Measurements from ENCODE around the gene IGFALS.

The IGFALS gene

DNA sequence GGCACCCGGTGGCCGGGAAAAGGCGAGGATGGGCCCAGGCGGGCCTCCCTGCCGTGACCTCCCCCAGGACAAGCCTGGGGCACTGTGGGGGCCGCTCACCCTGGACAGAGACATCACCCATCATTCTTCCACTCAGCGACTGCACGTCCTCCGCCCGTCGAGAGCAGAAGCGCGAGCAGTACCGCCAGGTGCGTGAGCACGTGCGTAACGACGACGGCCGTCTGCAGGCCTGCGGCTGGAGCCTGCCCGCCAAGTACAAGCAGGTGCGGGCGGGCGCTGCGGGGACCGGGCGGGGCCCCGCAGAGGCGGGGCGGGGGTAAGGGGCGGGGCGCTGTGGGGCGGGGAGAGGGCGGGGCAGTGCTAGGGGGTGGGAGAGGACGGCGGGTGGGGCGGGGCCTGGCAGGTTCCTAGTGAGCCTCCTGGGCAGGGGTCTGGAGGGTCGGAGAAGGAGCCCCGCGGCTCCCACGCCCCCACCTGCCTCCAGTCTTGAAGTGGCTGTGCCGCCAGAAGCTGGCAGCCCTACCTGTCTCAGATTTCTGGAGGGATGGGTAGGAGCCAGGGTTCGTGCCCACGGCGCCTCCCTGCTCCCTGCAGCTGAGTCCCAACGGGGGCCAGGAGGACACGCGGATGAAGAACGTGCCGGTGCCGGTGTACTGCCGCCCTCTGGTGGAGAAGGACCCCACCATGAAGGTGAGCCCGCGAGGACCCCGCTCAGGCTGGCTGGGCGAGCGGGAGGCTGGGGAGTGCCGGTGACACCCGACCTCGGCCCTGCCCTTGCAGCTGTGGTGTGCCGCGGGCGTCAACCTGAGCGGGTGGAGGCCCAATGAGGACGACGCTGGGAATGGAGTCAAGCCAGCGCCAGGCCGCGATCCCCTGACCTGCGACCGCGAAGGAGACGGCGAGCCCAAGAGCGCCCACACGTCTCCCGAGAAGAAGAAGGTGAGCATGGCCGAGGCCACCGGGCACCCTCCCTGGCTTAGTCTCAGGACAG lies 29.7 kb downstream of the IGFALS start:
- TF ChIP-seq, protein P1, sequence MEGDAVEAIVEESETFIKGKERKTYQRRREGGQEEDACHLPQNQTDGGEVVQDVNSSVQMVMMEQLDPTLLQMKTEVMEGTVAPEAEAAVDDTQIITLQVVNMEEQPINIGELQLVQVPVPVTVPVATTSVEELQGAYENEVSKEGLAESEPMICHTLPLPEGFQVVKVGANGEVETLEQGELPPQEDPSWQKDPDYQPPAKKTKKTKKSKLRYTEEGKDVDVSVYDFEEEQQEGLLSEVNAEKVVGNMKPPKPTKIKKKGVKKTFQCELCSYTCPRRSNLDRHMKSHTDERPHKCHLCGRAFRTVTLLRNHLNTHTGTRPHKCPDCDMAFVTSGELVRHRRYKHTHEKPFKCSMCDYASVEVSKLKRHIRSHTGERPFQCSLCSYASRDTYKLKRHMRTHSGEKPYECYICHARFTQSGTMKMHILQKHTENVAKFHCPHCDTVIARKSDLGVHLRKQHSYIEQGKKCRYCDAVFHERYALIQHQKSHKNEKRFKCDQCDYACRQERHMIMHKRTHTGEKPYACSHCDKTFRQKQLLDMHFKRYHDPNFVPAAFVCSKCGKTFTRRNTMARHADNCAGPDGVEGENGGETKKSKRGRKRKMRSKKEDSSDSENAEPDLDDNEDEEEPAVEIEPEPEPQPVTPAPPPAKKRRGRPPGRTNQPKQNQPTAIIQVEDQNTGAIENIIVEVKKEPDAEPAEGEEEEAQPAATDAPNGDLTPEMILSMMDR (IDR thresholded peaks at IDR 0.05; ENCODE audit: unreplicated experiment in 3 of 3) = peak; percentile 42 to 61 (median 47)
- no peaks in the 10 kb centered on the region for H3K27me3 Mint-ChIP-seq (ENCODE audit: low read depth)
- no peak overlapping the region for H3K4me3 Mint-ChIP-seq
- H3K36me3 Mint-ChIP-seq (ENCODE audit: low read depth) = peaks cover 7% of the 10 kb centered on the region
- no peaks in the 10 kb centered on the region for H3K9me3 Mint-ChIP-seq
- no peaks in the 10 kb centered on the region for H3K4me1 Mint-ChIP-seq
- no peak overlapping the region for H3K27ac Mint-ChIP-seq

DNA sequence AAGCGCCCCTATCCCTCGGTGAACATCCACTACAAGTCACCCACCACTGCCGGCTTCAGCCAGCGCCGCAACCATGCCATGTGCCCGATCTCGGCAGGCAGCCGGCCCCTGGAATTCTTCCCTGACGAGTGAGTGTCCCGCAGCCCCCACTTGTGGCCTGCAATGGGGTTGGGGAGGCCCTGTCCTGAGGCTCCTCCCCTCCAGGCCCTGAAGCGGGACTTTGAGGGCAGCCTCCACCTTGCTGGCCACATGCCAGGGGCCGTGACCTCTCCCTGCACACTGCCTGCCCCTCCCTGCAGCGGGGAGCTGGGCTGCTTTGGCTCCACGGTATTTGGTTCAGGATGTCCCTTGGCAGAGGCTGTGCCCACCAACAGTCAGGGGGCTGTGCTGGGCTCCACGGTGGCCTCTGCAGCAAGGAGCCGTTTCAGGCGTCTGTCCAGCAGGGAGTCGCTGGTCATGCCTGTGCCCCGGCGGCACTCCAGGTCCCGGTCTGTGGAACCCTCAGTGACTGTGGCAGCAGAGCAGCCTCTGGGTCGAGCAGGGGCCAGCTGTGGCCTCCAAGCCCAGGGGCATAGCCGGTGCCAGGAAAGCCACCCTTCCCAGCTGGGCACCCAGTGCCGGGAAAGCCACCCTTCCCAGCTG lies 30.5 kb downstream of the IGFALS start:
- TF ChIP-seq, protein P1 (IDR thresholded peaks at IDR 0.05; ENCODE audit: unreplicated experiment in 3 of 3) = no peak
- H3K9me3 Mint-ChIP-seq = no peaks in the 10 kb centered on the region
- no peaks in the 10 kb centered on the region for H3K4me1 Mint-ChIP-seq
- no peak overlapping the region for H3K4me3 Mint-ChIP-seq
- H3K36me3 Mint-ChIP-seq (ENCODE audit: low read depth) = peaks cover 7% of the 10 kb centered on the region
- no peak overlapping the region for H3K27ac Mint-ChIP-seq
- no peaks in the 10 kb centered on the region for H3K27me3 Mint-ChIP-seq (ENCODE audit: low read depth)

DNA sequence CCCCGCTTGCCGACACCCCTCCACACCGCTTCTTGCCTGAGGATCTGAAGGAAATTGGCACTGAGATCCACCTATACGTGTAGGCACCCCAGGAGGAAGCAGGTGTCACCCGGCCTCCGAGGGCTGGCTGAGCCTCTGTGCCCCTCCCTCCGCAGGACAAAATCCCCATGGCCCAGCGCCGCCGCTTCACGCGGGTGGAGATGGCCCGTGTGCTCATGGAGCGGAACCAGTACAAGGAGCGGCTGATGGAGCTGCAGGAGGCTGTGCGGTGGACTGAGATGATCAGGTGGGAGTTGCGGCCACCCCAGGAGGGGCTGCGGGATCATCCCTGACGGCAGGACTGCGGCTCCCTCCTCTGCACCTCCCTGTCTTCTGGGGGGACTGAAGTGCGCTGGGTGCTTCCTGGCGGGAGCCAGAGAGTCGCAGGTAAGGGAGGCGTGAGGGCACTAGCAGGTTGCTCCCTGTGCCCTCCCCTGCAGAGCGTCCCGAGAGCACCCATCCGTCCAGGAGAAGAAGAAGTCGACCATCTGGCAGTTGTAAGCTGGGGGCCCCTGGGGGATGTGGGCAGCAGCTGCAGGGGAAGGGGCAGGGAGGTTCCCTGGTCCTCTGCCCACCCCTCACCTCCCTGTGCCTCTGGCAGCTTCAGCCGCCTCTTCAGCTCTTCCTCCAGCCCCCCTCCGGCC lies 31.2 kb downstream of the IGFALS start:
- Mint-ChIP-seq H3K27ac (no peak overlapping the region), H3K9me3 (no peaks in the 10 kb centered on the region), H3K4me3 (no peak overlapping the region), H3K27me3 (ENCODE audit: low read depth) (no peaks in the 10 kb centered on the region), H3K36me3 (ENCODE audit: low read depth) (peaks cover 7% of the 10 kb centered on the region), H3K4me1 (no peaks in the 10 kb centered on the region)
- TF ChIP-seq, protein P1 (IDR thresholded peaks at IDR 0.05; ENCODE audit: unreplicated experiment in 3 of 3) = no peak

DNA sequence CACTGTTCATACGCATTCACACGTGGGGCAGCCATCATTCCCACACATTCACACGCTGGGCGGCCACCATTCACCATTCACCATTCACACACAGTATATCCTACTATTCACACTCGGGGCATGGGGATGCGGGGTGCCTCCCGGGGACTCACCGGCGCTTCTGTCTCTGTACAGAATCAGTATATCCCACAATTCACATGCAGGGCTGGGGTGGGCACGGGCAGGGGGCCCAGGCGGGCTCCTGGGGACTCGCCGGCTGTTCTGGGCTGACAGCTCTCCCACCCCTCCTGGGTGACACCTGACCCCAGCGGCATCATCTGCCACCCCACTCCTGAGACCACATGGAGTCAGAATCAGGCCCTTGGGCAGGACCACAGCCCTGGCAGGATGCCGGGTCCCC lies 31.8 kb downstream of the IGFALS start:
- Mint-ChIP-seq H3K36me3 (ENCODE audit: low read depth) (peaks cover 7% of the 10 kb centered on the region), H3K4me1 (no peaks in the 10 kb centered on the region)
- TF ChIP-seq, protein P1 (IDR thresholded peaks at IDR 0.05; ENCODE audit: unreplicated experiment in 3 of 3) = no peak

DNA sequence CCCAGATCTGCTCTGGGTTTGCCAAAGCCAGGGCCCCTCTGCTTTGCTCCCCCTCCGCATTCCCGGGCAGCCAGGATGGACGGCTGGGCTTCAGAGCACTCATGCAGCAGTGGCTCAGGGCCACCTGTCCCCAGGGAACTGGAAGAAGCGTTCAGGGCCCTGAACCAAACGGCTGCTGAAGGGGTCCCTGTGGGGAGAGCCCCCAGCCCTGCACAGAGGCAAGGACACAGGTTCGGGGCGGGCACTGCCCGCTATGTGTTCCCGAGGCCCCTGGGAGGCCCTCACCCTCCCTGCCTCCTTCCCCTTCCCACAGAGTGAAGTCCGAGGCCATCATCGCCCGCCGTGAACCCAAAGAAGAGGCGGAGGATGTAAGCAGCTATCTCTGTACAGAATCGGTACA lies 32.6 kb downstream of the IGFALS start:
- Mint-ChIP-seq H3K9me3 (no peaks in the 10 kb centered on the region), H3K36me3 (ENCODE audit: low read depth) (peaks cover 7% of the 10 kb centered on the region), H3K27ac (no peak overlapping the region), H3K27me3 (ENCODE audit: low read depth) (no peaks in the 10 kb centered on the region), H3K4me1 (no peaks in the 10 kb centered on the region), H3K4me3 (no peak overlapping the region)
- TF ChIP-seq, protein P1 (IDR thresholded peaks at IDR 0.05; ENCODE audit: unreplicated experiment in 3 of 3) = no peak

More for the DNA sequence above, 31.8 kb downstream of the IGFALS start:
- no peaks in the 10 kb centered on the region for H3K27me3 Mint-ChIP-seq (ENCODE audit: low read depth)
- H3K27ac Mint-ChIP-seq = no peak overlapping the region
- no peaks in the 10 kb centered on the region for H3K9me3 Mint-ChIP-seq
- no peak overlapping the region for H3K4me3 Mint-ChIP-seq
